A549 (cell line): Measurements from ENCODE around the gene EHBP1. TPM values are rescaled to one million over a fixed set of nuclear protein-coding genes. Genes with fewer than 3 reads are reported as not detected.

Source experiments
- ATAC-seq, 2 experiments: fragments of 200-7000 bp in 1 of 2; fragments of >200 bp in 1 of 2; cut with Nextera tagmentation in 1 of 2; cut with Tn5 transposase in 1 of 2; 3 replicates each; pipeline versions ENCODE4 v1.8.0 to v1.9.1; 2018 to 2020; ENCODE audit warnings: mild to moderate bottlenecking in 1 of 2, moderate library complexity in 1 of 2
- CTCF ChIA-PET: fragments of 300-600 bp; sonication (Branson Sonifier 250); formaldehyde crosslinking; extraction: SDS; loops from one replicate; lab custom pipeline; 2021; ENCODE audit warnings: antibody characterized with exemption, inconsistent platforms; lab: Yijun Ruan, JAX
- POLR2A ChIA-PET: fragments of 350-600 bp; formaldehyde crosslinking; extraction: SDS; loops from one replicate; lab custom pipeline; 2021; ENCODE audit warnings: antibody characterized with exemption, inconsistent platforms; lab: Yijun Ruan, JAX
- DNase-seq, 2 experiments: peaks; one replicate each; pipeline versions ENCODE4 v3.0.0 to v3.0.0-alpha.2; 2011 to 2016; ENCODE audit warnings: low read depth in 1 of 2, low spot score in 1 of 2
- FAIRE-seq: peaks from 2 replicates; lab custom pipeline; 2011; peaks lifted over from hg19 to GRCh38; lab: Jason Lieb, UNC
- H3K27ac ChIP-seq, 2 experiments: fragments of >200 bp; sonication (Bioruptor Twin); formaldehyde crosslinking; 3 replicates each; pipeline ENCODE4 v1.5.1; 2016 to 2017
- H3K4me1 ChIP-seq: fragments of >200 bp; sonication (Bioruptor Twin); formaldehyde crosslinking; 3 replicates; pipeline ENCODE4 v1.6.1; 2016
- H3K4me2 ChIP-seq: fragments of >200 bp; sonication (Bioruptor Twin); formaldehyde crosslinking; 3 replicates; pipeline ENCODE4 v1.6.1; 2016
- H3K4me3 ChIP-seq: fragments of >200 bp; sonication (Bioruptor Twin); formaldehyde crosslinking; 3 replicates; pipeline ENCODE4 v1.5.1; 2016
- H3K9me3 ChIP-seq: fragments of >200 bp; sonication (Bioruptor Twin); formaldehyde crosslinking; 3 replicates; pipeline ENCODE4 v1.6.1; 2016
- BHLHE40 ChIP-seq: IDR thresholded peaks from 2 replicates; pipeline ENCODE4 v1.6.1; 2012; ENCODE audit warnings: low read depth, low read length, inconsistent platforms
- CBX8 ChIP-seq: fragments of 200-600 bp; sonication (generic); IDR thresholded peaks from 2 replicates; pipeline ENCODE4 v1.6.1; 2016
- CHD2 ChIP-seq: fragments of 150-350 bp; IDR thresholded peaks from 2 replicates; pipeline ENCODE4 v1.6.1; 2014; ENCODE audit warnings: low read length; ENCODE audit not compliant: partially characterized antibody
- EHMT2 ChIP-seq: fragments of 200-600 bp; sonication (generic); IDR thresholded peaks from 2 replicates; pipeline ENCODE4 v1.6.1; 2016; ENCODE audit warnings: antibody characterized with exemption, low read depth, mild to moderate bottlenecking, moderate library complexity
- ESRRA ChIP-seq: fragments of 150-350 bp; IDR thresholded peaks from 2 replicates; pipeline ENCODE4 v1.6.1; 2014; ENCODE audit warnings: mild to moderate bottlenecking, low read length, borderline replicate concordance
- FOSL2 ChIP-seq, 2 experiments: fragments of 450-650 bp in 1 of 2; fragments of >200 bp in 1 of 2; sonication (Bioruptor Twin) in 1 of 2; formaldehyde crosslinking; IDR thresholded peaks; 2 replicates each; pipeline versions ENCODE4 v1.5.0 to v1.6.1; 2016 to 2020; ENCODE audit warnings: mild to moderate bottlenecking in 1 of 2, moderate library complexity in 1 of 2
- FOXS1 ChIP-seq: fragments of 250-450 bp; sonication (Bioruptor Pico); IDR thresholded peaks from 2 replicates; pipeline ENCODE4 v1.5.0; 2020; ENCODE audit warnings: mild to moderate bottlenecking, moderate library complexity
- HDAC2 ChIP-seq: fragments of 200-600 bp; sonication (generic); IDR thresholded peaks from 2 replicates; pipeline ENCODE4 v1.6.1; 2016
- HEYL ChIP-seq: fragments of 250-450 bp; sonication (Bioruptor Pico); IDR thresholded peaks from 2 replicates; pipeline ENCODE4 v1.8.0; 2021; ENCODE audit warnings: mild to moderate bottlenecking, moderate library complexity
- HOXB5 ChIP-seq: fragments of 250-450 bp; sonication (Bioruptor Pico); IDR thresholded peaks from 2 replicates; pipeline ENCODE4 v1.5.0; 2020; ENCODE audit warnings: mild to moderate bottlenecking, moderate library complexity
- KDM1A ChIP-seq: fragments of 200-600 bp; sonication (generic); IDR thresholded peaks from 2 replicates; pipeline ENCODE4 v1.6.1; 2016; ENCODE audit warnings: low read depth, mild to moderate bottlenecking
- MAZ ChIP-seq: fragments of 150-350 bp; IDR thresholded peaks from 2 replicates; pipeline ENCODE4 v1.6.1; 2014; ENCODE audit warnings: antibody characterized with exemption, low read depth, low read length, borderline replicate concordance
- MYC ChIP-seq: IDR thresholded peaks from 2 replicates; pipeline ENCODE4 v1.6.1; 2012; ENCODE audit warnings: mild to moderate bottlenecking, inconsistent platforms, low read length, improper control_type of control experiment, borderline replicate concordance
- NPAS2 ChIP-seq: fragments of 250-450 bp; sonication (Bioruptor Pico); IDR thresholded peaks from 2 replicates; pipeline ENCODE4 v1.8.0; 2022; ENCODE audit warnings: mild to moderate bottlenecking, moderate library complexity, borderline replicate concordance
- POLR2A ChIP-seq: IDR thresholded peaks from 2 replicates; pipeline ENCODE4 v1.6.1; 2012; ENCODE audit warnings: mild to moderate bottlenecking, low read length
- POLR2AphosphoS2 ChIP-seq: conservative IDR thresholded peaks from 2 replicates; pipeline ENCODE4 v1.6.1; 2012; ENCODE audit warnings: low read length, improper control_type of control experiment, inconsistent platforms
- RAD21 ChIP-seq, 2 experiments: fragments of >200 bp in 1 of 2; sonication (Bioruptor Twin) in 1 of 2; formaldehyde crosslinking in 1 of 2; IDR thresholded peaks in 1 of 2; conservative IDR thresholded peaks in 1 of 2; 2 replicates in 1 of 2; 3 replicates in 1 of 2; pipeline ENCODE4 v1.6.1; 2012 to 2018; ENCODE audit warnings: inconsistent platforms in 1 of 2
- RFX5 ChIP-seq: fragments of 450-650 bp; IDR thresholded peaks from 2 replicates; pipeline ENCODE4 v1.7.1; 2014; ENCODE audit warnings: antibody characterized with exemption, mild to moderate bottlenecking, moderate library complexity
- RNF2 ChIP-seq: fragments of 200-600 bp; sonication (generic); IDR thresholded peaks from 2 replicates; pipeline ENCODE4 v1.6.1; 2016; ENCODE audit warnings: low read depth, mild to moderate bottlenecking, antibody characterized with exemption, moderate library complexity, borderline replicate concordance
- SMC3 ChIP-seq: fragments of >200 bp; sonication (Bioruptor Twin); formaldehyde crosslinking; IDR thresholded peaks from 3 replicates; pipeline ENCODE4 v1.6.1; 2018; ENCODE audit warnings: inconsistent platforms
- SREBF2 ChIP-seq: fragments of 450-650 bp; IDR thresholded peaks from 2 replicates; pipeline ENCODE4 v1.6.1; 2014; ENCODE audit warnings: mild to moderate bottlenecking, moderate library complexity
- ZSCAN20 ChIP-seq: fragments of 250-450 bp; sonication (Bioruptor Pico); IDR thresholded peaks from 2 replicates; pipeline ENCODE4 v1.8.0; 2022; ENCODE audit warnings: mild to moderate bottlenecking, moderate library complexity
- WGBS: methylation state at CpG from one replicate; pipeline ENCODE4 v1.1.6; 2017; ENCODE audit errors: missing lambda C conversion rate; 5-methylcytosine and 5-hydroxymethylcytosine counted together
- polyA plus RNA-seq, 4 experiments: library from polyadenylated mRNA; depleted of rRNA in 3 of 4; stranded (reverse); fragments of >200 nt; fragmentation: RNase III in 1 of 4; extraction: RNeasy Plus Mini Kit Qiagen cat#74134 plus additional on column Dnase treatment in 1 of 4; gene quantifications; 2 replicates in 3 of 4; 3 replicates in 1 of 4; pipeline ENCODE4 v1.2.3, GENCODE V29; 2011 to 2017
- TF ChIP-seq, protein P1 (sequence below): fragments of >200 bp; sonication (Bioruptor Twin); formaldehyde crosslinking; IDR thresholded peaks from 3 replicates; pipeline ENCODE4 v1.5.1; 2016
- TF ChIP-seq, protein P2 (sequence below): IDR thresholded peaks from 2 replicates; pipeline ENCODE4 v1.6.1; 2012
- TF ChIP-seq, protein P3 (sequence below): fragments of 250-450 bp; sonication (Bioruptor Pico); IDR thresholded peaks from 2 replicates; pipeline ENCODE4 v1.5.0; 2020; ENCODE audit warnings: low read depth, mild to moderate bottlenecking, moderate library complexity
- TF ChIP-seq, protein P4 (sequence below): IDR thresholded peaks from 2 replicates; pipeline ENCODE4 v1.6.1; 2012
- TF ChIP-seq, protein P5 (sequence below): fragments of >200 bp; sonication (Bioruptor Twin); formaldehyde crosslinking; IDR thresholded peaks from 2 replicates; pipeline ENCODE4 v1.6.1; 2016
- TF ChIP-seq, protein P6 (sequence below): fragments of 250-450 bp; sonication (Bioruptor Pico); IDR thresholded peaks from 2 replicates; pipeline ENCODE4 v1.5.0; 2021; ENCODE audit warnings: mild to moderate bottlenecking, moderate library complexity, borderline replicate concordance

EHBP1 gene
- polyA plus RNA-seq, 2 of the 4 experiments (the other 2 are of a cell fraction): 65.7 to 204 TPM

DNA sequence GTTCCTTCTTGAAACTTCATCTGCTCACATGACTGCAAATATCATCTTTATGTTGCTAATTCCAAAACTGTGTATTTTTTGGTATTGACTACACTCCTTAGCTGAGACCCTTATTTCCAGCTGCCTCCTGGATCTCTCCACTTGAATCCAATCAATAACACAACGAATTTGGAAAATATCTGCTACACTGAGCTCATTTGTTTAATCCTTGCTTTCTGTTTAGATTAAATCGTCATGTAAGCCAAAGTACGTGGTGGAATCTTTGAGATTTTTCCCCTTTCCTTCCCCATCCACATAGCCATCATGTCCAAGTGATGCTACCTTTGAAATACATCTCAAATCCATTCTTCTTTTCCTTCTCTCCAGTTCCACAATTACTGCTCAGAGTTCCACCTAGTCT lies 360.8 kb downstream of the EHBP1 start:
- WGBS: 31% methylated on average over 3 of the region's 3 CpGs
- no peak for DNase-seq
- POLR2A ChIA-PET: no interaction called here
- no peak for FAIRE-seq
- H3K4me3 ChIP-seq: no peak overlapping the region
- H3K4me1 ChIP-seq: no peaks in the 10 kb centered on the region
- no peak for ATAC-seq
- CTCF ChIA-PET: interaction anchor here (1.1 kb wide), 1 partner anchor 15 kb away, joined by 4 read pairs; no protein-coding TSS in a partner anchor
- H3K4me2 ChIP-seq: no peak overlapping the region
- no peaks in the 10 kb centered on the region for H3K9me3 ChIP-seq
- no peak overlapping the region for H3K27ac ChIP-seq
- TF ChIP-seq RAD21 (conservative IDR thresholded peaks at IDR 0.05 in 1 of 2, IDR thresholded peaks at IDR 0.05 in 1 of 2) (no peak), SMC3 (no peak), CBX8 (peak; percentile 91; the same call in 1 of the 2 replicates), RNF2 (peak; percentile 87; the same call in 1 of the 2 replicates)

DNA sequence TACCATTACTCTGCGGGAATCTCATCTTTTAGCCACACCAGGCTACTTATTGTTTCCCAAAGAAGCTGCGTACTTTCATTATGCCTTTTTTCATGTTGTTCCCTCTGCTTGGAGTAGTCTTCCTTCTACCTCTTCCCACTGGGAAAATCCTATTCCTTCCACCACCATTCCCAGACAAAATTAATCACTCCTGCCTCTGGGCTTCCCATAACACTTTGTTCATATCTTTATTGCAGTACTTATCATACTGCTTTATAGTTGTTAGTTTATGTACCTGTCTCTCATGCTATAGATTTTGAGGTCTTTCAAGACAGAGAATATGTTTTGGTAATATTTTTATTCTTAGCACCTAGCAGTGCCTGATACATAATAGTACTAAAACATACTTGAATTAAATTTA lies 361.3 kb downstream of the EHBP1 start:
- Histone ChIP-seq H3K4me1 (no peaks in the 10 kb centered on the region), H3K9me3 (no peaks in the 10 kb centered on the region), H3K4me2 (no peak overlapping the region), H3K27ac (no peak overlapping the region), H3K4me3 (no peak overlapping the region)
- ChIA-PET POLR2A (no interaction called here), CTCF (interaction anchor here (1.1 to 1.4 kb wide), 3 partner anchors 8 to 15 kb away, joined by 3 to 4 read pairs (median 4); no protein-coding TSS in a partner anchor)
- 83% methylated on average over 2 of the region's 2 CpGs for WGBS
- TF ChIP-seq, protein P1, sequence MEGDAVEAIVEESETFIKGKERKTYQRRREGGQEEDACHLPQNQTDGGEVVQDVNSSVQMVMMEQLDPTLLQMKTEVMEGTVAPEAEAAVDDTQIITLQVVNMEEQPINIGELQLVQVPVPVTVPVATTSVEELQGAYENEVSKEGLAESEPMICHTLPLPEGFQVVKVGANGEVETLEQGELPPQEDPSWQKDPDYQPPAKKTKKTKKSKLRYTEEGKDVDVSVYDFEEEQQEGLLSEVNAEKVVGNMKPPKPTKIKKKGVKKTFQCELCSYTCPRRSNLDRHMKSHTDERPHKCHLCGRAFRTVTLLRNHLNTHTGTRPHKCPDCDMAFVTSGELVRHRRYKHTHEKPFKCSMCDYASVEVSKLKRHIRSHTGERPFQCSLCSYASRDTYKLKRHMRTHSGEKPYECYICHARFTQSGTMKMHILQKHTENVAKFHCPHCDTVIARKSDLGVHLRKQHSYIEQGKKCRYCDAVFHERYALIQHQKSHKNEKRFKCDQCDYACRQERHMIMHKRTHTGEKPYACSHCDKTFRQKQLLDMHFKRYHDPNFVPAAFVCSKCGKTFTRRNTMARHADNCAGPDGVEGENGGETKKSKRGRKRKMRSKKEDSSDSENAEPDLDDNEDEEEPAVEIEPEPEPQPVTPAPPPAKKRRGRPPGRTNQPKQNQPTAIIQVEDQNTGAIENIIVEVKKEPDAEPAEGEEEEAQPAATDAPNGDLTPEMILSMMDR: no peak
- TF ChIP-seq ZSCAN20 (CRISPR knock-in tag): no peak
- no peak for TF ChIP-seq SREBF2
- TF ChIP-seq MAZ: no peak
- TF ChIP-seq FOXS1 (CRISPR knock-in tag): no peak
- TF ChIP-seq NPAS2: no peak
- TF ChIP-seq FOSL2 (IDR thresholded peaks at IDR 0.05): no peak
- no peak for TF ChIP-seq FOSL2 (CRISPR knock-in tag; IDR thresholded peaks at IDR 0.05)
- TF ChIP-seq EHMT2: no peak
- TF ChIP-seq POLR2A: no peak
- no peak for TF ChIP-seq HDAC2
- TF ChIP-seq POLR2AphosphoS2: no peak
- TF ChIP-seq, protein P2, sequence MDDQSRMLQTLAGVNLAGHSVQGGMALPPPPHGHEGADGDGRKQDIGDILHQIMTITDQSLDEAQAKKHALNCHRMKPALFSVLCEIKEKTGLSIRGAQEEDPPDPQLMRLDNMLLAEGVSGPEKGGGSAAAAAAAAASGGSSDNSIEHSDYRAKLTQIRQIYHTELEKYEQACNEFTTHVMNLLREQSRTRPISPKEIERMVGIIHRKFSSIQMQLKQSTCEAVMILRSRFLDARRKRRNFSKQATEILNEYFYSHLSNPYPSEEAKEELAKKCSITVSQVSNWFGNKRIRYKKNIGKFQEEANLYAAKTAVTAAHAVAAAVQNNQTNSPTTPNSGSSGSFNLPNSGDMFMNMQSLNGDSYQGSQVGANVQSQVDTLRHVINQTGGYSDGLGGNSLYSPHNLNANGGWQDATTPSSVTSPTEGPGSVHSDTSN: no peak
- no peak for TF ChIP-seq RNF2
- no peak for TF ChIP-seq RFX5
- TF ChIP-seq HEYL (CRISPR knock-in tag): no peak
- TF ChIP-seq, protein P3, sequence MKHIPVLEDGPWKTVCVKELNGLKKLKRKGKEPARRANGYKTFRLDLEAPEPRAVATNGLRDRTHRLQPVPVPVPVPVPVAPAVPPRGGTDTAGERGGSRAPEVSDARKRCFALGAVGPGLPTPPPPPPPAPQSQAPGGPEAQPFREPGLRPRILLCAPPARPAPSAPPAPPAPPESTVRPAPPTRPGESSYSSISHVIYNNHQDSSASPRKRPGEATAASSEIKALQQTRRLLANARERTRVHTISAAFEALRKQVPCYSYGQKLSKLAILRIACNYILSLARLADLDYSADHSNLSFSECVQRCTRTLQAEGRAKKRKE: no peak
- no peak for TF ChIP-seq MYC
- ATAC-seq (no peak), DNase-seq (no peak), FAIRE-seq (no peak)

DNA sequence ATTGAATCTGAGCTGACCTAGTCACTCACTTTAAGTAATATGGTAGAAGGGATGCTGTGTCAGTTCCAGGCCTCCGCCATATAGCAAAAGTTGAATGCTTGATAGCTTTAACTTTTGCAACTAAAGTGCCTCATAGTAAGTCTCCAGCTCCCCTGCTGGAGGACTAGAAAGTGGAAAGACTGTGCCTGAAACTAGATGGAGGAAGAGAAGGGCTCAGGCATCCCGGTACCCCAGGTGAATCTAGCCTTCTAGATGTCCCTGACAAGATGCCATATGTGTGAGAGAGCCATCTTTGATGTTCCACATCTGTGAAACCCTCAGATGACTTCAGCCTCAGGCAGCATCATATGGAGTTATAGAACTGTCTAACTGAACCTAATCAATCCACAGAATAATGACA lies 366.2 kb downstream of the EHBP1 start:
- no peaks in the 10 kb centered on the region for H3K4me1 ChIP-seq
- WGBS: 52% methylated on average over 2 of the region's 2 CpGs
- ATAC-seq: peak; percentile 26 to 56; a peak in 3 of 6 replicates
- FAIRE-seq: peak; percentile 46
- POLR2A ChIA-PET: no interaction called here
- no peak overlapping the region for H3K4me3 ChIP-seq
- H3K27ac ChIP-seq: no peak overlapping the region
- CTCF ChIA-PET: no interaction called here
- no peak for DNase-seq
- H3K4me2 ChIP-seq: no peak overlapping the region
- H3K9me3 ChIP-seq: no peaks in the 10 kb centered on the region
- TF ChIP-seq, protein P4, sequence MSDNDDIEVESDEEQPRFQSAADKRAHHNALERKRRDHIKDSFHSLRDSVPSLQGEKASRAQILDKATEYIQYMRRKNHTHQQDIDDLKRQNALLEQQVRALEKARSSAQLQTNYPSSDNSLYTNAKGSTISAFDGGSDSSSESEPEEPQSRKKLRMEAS: no peak
- TF ChIP-seq KDM1A (no peak), BHLHE40 (no peak), ZSCAN20 (CRISPR knock-in tag) (no peak), ESRRA (no peak), RNF2 (no peak), HDAC2 (no peak), MAZ (no peak), HOXB5 (CRISPR knock-in tag) (no peak), CHD2 (no peak), SREBF2 (no peak)
- TF ChIP-seq, protein P5, sequence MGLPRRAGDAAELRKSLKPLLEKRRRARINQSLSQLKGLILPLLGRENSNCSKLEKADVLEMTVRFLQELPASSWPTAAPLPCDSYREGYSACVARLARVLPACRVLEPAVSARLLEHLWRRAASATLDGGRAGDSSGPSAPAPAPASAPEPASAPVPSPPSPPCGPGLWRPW: no peak
- TF ChIP-seq, protein P6, sequence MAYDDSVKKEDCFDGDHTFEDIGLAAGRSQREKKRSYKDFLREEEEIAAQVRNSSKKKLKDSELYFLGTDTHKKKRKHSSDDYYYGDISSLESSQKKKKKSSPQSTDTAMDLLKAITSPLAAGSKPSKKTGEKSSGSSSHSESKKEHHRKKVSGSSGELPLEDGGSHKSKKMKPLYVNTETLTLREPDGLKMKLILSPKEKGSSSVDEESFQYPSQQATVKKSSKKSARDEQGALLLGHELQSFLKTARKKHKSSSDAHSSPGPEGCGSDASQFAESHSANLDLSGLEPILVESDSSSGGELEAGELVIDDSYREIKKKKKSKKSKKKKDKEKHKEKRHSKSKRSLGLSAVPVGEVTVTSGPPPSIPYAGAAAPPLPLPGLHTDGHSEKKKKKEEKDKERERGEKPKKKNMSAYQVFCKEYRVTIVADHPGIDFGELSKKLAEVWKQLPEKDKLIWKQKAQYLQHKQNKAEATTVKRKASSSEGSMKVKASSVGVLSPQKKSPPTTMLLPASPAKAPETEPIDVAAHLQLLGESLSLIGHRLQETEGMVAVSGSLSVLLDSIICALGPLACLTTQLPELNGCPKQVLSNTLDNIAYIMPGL: no peak
- TF ChIP-seq, protein P2: no peak
